SK-MEL-5 (cell line): ENCODE data around the gene PPM1N. TPM values are rescaled to one million over a fixed set of nuclear protein-coding genes. Genes with fewer than 3 reads are reported as not detected.

Experiments used
- DNase-seq: peaks from one replicate; pipeline ENCODE4 v3.0.0-alpha.2; 2016; ENCODE audit warnings: low read depth, low spot score
- in situ Hi-C: cut with HindIII; loops from 2 replicates; pipeline ENCODE4 v1.10.0; 2016; ENCODE audit warnings: low sequenced_read_pairs, high pct_unique_total_duplicates, low pct_unique_long_range_greater_than_20kb
- total RNA-seq: library from RNA; depleted of rRNA; stranded (reverse); fragments of >200 nt; shearing (Covaris generic); gene quantifications from 2 replicates; pipeline ENCODE4 v1.2.3, GENCODE V29; 2014

Gene PPM1N
- total RNA-seq, 1 experiment from 2014 or later, result 0.74 TPM

DNA sequence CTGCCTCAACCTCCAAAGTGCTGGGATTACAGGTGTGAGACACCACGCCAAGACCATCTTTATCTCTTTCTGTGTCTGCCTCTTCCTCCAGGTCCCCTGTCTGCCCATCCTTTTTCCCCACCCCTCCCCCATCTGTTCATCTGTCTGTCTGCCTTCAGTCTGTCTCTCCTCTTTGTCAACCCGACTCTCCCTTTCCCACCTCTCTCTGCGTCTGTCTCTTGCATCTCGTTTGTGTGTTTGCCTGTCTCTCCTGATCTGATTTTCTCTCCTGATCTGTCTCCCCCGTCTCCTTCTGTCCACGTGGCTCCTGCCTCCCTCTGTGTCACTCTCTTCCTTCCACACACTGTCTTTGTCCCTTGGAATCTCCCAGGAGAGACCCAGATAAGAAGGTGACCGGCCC is 19.0 kb downstream of the PPM1N start:
- no peak for DNase-seq
- in situ Hi-C loops, result no loop called here

GRCh38 chr19:45517641-45518468 is 19.6 kb downstream of the PPM1N start:
- in situ Hi-C loops, result no loop called here
- DNase-seq, result no peak

- no peak for DNase-seq
- in situ Hi-C loops, result no loop called here
Measured at GRCh38 chr19:45518469-45518826, 20.2 kb downstream of the PPM1N start.

DNA sequence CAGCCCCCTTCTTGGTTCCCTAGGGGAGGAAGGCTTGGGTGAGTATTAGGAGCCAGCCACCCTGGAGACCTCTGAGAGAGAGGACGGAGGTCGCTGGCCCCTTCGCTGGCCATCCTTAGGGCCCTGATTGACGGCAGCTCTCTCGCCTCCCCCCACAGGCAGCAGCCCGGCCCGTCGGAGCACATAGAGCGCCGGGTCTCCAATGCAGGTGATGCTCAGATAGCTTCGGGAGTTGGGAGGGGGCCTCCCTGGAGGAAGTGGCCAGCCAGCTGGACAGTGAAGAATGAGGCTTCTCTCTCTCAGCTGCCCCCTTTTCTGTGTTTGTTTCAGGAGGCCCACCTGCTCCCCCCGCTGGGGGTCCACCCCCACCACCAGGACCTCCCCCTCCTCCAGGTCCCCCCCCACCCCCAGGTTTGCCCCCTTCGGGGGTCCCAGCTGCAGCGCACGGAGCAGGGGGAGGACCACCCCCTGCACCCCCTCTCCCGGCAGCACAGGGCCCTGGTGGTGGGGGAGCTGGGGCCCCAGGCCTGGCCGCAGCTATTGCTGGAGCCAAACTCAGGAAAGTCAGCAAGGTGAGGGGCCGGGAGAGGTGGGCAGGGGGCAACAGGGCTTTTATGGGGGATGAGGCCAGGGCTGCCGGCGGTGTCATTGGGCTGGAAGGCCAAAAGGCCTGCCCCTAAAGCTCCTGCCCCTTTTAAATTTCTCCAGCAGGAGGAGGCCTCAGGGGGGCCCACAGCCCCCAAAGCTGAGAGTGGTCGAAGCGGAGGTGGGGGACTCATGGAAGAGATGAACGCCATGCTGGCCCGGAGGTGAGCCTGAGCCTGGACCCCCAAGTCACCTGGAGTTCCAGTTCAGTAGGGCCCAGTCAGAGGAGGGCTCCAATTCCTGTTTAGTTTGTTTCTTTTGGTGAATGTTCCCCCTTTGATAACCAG is 24.0 kb downstream of the PPM1N start:
- no peak for DNase-seq
- in situ Hi-C loops, result no loop called here

DNA sequence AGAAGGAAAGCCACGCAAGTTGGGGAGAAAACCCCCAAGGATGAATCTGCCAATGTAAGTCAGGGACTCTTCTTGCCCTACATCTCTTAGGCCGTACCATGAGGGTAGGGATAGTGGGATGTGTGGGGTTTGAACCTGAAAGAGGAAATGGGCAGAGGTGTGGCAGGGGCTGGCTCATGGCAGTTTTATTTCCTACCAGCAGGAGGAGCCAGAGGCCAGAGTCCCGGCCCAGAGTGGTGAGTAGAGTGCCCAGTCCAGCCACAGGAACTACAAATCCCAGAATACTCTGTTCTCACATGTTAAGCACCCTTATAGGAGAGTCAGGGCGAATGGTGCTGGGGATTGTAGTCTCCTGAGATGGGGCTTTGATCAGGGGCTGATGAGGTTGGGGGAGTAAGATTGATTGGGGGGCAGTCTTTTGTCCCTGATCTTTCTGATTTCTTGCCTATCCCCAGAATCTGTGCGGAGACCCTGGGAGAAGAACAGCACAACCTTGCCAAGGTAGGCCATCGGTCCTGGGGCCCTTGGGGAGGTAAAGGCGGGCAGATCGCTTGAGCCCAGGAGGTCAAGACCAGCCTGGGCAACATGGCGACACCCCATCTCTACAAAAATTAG is 25.5 kb downstream of the PPM1N start:
- peak; percentile 94 for DNase-seq
- in situ Hi-C loops, result no loop called here

DNA sequence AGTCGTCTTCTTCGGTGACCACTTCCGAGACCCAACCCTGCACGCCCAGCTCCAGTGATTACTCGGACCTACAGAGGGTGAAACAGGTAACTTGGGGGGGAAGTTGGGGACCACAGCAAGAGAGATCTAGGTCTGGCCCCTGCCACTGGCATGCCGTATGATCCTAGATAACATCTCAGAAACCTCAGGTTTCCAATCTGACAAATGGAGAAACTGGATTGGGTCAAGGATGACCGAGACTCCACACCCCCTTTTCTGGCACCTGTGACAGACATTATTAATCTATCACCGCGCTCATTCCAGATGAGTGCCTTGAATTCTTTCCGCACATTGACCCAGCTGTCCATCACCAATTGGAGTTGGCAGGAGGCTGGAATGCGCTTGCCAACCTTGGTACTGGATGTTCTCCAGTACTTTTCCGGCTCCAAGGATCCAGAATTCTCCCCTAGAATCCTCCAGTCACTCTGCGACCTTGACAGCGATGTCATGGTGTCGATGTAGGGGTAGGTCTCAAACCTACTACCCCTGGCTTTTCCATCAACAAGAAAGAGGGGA is 26.4 kb downstream of the PPM1N start:
- DNase-seq, result no peak
- in situ Hi-C loops, result no loop called here

DNA sequence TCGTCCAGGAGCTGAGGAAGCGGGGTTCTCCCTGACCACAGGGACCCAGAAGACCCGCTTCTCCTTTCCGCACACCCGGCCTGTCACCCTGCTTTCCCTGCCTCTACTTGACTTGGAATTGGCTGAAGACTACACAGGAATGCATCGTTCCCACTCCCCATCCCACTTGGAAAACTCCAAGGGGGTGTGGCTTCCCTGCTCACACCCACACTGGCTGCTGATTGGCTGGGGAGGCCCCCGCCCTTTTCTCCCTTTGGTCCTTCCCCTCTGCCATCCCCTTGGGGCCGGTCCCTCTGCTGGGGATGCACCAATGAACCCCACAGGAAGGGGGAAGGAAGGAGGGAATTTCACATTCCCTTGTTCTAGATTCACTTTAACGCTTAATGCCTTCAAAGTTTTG is 27.9 kb downstream of the PPM1N start:
- DNase-seq, result peak; percentile 78
- in situ Hi-C loops, result no loop called here

DNA sequence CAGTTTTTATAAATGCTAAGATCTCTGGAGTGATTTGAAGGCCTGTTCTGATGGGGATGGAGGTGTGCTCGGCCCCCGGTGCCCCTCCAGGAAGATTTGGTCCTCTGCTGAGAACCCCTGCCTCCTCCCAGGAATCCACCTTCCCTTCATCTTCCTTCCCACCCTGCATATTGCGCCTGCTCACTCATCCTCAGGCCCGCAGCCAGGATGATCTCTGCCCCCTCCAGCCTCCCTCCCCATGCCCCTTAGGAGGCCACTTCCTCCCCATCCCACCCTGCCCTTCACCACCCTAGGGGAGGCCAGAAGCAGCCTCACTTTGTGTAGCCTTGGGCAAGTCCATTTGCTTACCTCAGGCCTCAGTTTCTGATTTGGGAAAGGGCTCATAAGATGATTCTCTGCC is 28.7 kb downstream of the PPM1N start:
- in situ Hi-C loops, result no loop called here
- DNase-seq, result no peak

DNA sequence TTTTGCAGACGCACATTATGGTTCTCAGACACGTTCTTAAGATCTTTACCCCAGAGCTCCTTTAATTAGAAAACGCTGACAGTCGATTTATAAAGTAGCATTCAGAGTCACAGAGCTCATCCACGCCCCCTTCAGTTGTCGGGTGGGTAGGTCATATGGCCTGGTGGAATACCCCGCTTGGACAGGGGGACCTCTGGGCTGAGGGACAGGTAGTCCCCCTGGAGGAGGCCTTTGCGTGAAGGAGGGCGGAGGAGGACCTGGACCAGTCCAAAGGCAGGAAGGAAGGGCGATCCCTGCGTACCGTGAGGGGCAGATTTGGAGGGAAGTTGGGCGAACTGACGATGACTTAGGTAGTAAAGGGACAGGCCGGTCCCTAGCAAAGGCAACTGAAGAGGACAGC is 29.5 kb downstream of the PPM1N start:
- in situ Hi-C loops, result no loop called here
- DNase-seq, result no peak

- in situ Hi-C loops, result no loop called here
- DNase-seq, result no peak
Measured at GRCh38 chr19:45528149-45528743, 30.0 kb downstream of the PPM1N start.

- no peak for DNase-seq
- in situ Hi-C loops, result no loop called here
Measured at GRCh38 chr19:45528744-45529419, 30.6 kb downstream of the PPM1N start.

GRCh38 chr19:45529420-45529785 is 31.2 kb downstream of the PPM1N start:
- in situ Hi-C loops, result no loop called here

DNA sequence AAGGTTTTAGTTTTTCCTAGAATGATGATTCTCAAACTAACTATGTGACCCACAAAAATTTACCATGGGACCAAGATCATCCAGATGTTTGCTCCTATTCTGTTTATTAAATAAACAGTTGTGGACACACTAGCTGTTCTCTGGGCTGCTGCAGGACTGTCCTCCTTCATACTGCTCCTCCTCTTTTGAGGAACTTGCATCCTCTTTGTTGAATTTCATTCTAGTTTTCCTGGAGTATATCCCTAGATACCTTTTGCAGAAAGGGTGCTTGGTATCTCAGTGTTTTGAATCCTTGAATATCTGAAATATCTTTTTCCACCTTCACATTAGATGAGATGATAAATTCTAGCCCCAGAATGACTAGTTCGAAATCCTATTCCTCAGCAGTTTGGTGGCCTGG is 33.1 kb downstream of the PPM1N start:
- no peak for DNase-seq
- in situ Hi-C loops, result no loop called here

More at GRCh38 chr19:45529420-45529785, 31.2 kb downstream of the PPM1N start:
- DNase-seq, result no peak

DNA sequence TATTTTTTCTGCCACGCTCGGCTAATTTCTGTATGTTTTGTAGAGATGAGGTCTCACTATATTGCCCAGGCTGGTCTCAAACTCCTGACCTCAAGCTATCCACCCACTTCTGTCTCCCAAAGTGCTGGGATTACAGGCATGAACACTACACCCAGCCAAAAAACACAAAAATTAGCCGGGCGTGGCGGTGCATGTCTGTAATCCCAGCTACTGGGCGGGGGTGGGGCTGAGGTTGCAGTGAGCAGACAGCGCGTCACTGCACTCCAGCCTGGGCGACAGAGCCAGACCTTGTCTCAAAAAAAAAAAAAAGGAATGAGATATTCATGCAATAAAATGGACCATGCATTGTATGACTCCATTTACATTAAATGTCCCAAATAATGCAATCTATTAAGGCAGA is 41.2 kb downstream of the PPM1N start:
- in situ Hi-C loops, result no loop called here
- DNase-seq, result no peak

GRCh38 chr19:45542234-45542668 is 44.0 kb downstream of the PPM1N start:
- peak; percentile 93 for DNase-seq
- in situ Hi-C loops, result no loop called here

- in situ Hi-C loops, result no loop called here
Measured at GRCh38 chr19:45547211-45547770, 49.0 kb downstream of the PPM1N start.

More at GRCh38 chr19:45547211-45547770, 49.0 kb downstream of the PPM1N start:
- no peak for DNase-seq
